OCI-LY7 (cell line): ENCODE data around the gene MED20. TPM values are rescaled to one million over a fixed set of nuclear protein-coding genes. Genes with fewer than 3 reads are reported as not detected.
A peak's percentile ranks its signal among the peaks of the same experiment; 100 is the strongest.

Experiments used
- BruUV-seq: library from RNA; stranded (reverse); fragments of 400-500 nt; replicated peaks from 2 replicates; lab custom pipeline; 2021; lab: Mats Ljungman, UMichigan
- CTCF ChIA-PET: fragments of 300-600 bp; sonication (Branson Sonifier 250); formaldehyde crosslinking; loops from one replicate; lab custom pipeline; 2022; ENCODE audit warnings: antibody characterized with exemption; ENCODE audit not compliant: unreplicated experiment; lab: Charles Lee
- POLR2A ChIA-PET: fragments of 300-600 bp; sonication (Branson Sonifier 250); formaldehyde crosslinking; loops from one replicate; lab custom pipeline; 2022; ENCODE audit warnings: antibody characterized with exemption; lab: Charles Lee
- DNase-seq: peaks from one replicate; pipeline ENCODE4 v3.0.0-alpha.2; 2015; ENCODE audit warnings: low spot score
- H2AFZ ChIP-seq: fragments of 200-600 bp; sonication (generic), shearing (Covaris generic); 2 replicates; pipeline ENCODE4 v1.6.1; 2014; ENCODE audit warnings: mild to moderate bottlenecking, antibody characterized with exemption, low read length, moderate library complexity
- H3K27ac ChIP-seq: fragments of 200-600 bp; sonication (generic); 2 replicates; pipeline ENCODE4 v1.5.1; 2014; ENCODE audit warnings: mixed run types, low read depth, mild to moderate bottlenecking, moderate library complexity, low read length, inconsistent platforms; ENCODE audit not compliant: poor library complexity, severe bottlenecking
- H3K36me3 ChIP-seq: fragments of 200-600 bp; sonication (generic); 2 replicates; pipeline ENCODE4 v1.6.1; 2014; ENCODE audit warnings: mild to moderate bottlenecking, antibody characterized with exemption, low read length, moderate library complexity, mixed read lengths; ENCODE audit not compliant: insufficient read depth
- H3K4me1 ChIP-seq: fragments of 200-600 bp; sonication (generic); 2 replicates; pipeline ENCODE4 v1.5.1; 2014; ENCODE audit warnings: mild to moderate bottlenecking, low read length; ENCODE audit not compliant: insufficient read depth, poor library complexity, severe bottlenecking
- H3K4me2 ChIP-seq: fragments of 200-600 bp; sonication (generic); 2 replicates; pipeline ENCODE4 v1.6.1; 2014; ENCODE audit warnings: mild to moderate bottlenecking, low read length
- H3K4me3 ChIP-seq: fragments of 200-600 bp; sonication (generic); 2 replicates; pipeline ENCODE4 v1.5.1; 2014; ENCODE audit warnings: mild to moderate bottlenecking, low read depth, low read length; ENCODE audit not compliant: poor library complexity, severe bottlenecking
- H3K79me2 ChIP-seq: fragments of 200-600 bp; sonication (generic); 2 replicates; pipeline ENCODE4 v1.6.1; 2016; ENCODE audit warnings: low read depth, mild to moderate bottlenecking, low read length, moderate library complexity, mixed read lengths; ENCODE audit not compliant: insufficient read depth
- H3K9me2 ChIP-seq: fragments of 200-600 bp; sonication (generic); 2 replicates; pipeline ENCODE4 v1.6.1; 2016; ENCODE audit warnings: mild to moderate bottlenecking, low read length, mixed read lengths; ENCODE audit not compliant: insufficient read depth
- H3K9me3 ChIP-seq: fragments of 200-600 bp; sonication (generic); 2 replicates; pipeline ENCODE4 v1.6.1; 2014; ENCODE audit warnings: mild to moderate bottlenecking, mixed run types, low read length, mixed read lengths
- H4K20me1 ChIP-seq: fragments of 200-600 bp; sonication (generic); 2 replicates; pipeline ENCODE4 v1.6.1; 2014; ENCODE audit warnings: mild to moderate bottlenecking, antibody characterized with exemption, low read length, moderate library complexity, mixed read lengths; ENCODE audit not compliant: insufficient read depth
- EZH2phosphoT487 ChIP-seq: fragments of 200-600 bp; sonication (generic); IDR thresholded peaks from 2 replicates; pipeline ENCODE4 v1.6.1; 2018; ENCODE audit warnings: low read depth, borderline replicate concordance, mild to moderate bottlenecking, mixed run types, antibody characterized with exemption, low read length, moderate library complexity, mixed read lengths
- intact Hi-C: fragments of 100-400 bp; cut with micrococcal nuclease; formaldehyde crosslinking; loops from one replicate; pipeline ENCODE4 v1.10.0; 2022; ENCODE audit not compliant: unreplicated experiment
- total RNA-seq, 2 experiments: library from RNA; depleted of rRNA in 1 of 2; stranded (reverse); fragments of >200 nt in 1 of 2; shearing (Covaris generic) in 1 of 2; gene quantifications; 2 replicates each; pipeline ENCODE4 v1.2.3, GENCODE V29; 2014 to 2022
- TF ChIP-seq, protein P1 (sequence below): fragments of 200-600 bp; sonication (generic); conservative IDR thresholded peaks from 2 replicates; pipeline ENCODE4 v1.5.1; 2014; ENCODE audit warnings: mild to moderate bottlenecking, antibody characterized with exemption, low read length, moderate library complexity, mixed read lengths

Gene MED20
- total RNA-seq, 2 experiments from 2014 or later, result 30.7 to 35.2 TPM

DNA sequence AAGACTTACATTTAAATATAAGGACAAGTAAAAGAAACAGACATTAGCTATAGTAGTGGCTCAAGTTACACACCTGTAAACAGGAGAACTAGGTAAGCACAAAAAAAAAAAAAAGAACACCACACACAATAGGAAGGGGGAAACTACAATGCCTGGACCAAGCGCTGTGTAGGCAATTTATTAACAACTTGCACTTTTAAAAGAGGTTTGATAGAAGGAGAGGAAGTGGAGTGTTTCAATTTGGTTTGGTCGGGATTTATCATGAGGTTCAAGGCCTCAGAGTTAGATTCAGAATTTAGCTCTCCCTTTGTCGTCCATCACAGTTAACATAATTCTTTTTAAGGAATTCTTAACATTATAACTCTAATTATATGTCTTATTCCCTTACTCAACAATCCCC lies 24.7 kb downstream of the MED20 start:
- H3K36me3 ChIP-seq, result peaks cover 16% of the 10 kb centered on the region
- H3K79me2 ChIP-seq, result peaks cover 17% of the 10 kb centered on the region; the same call in 1 of the 2 replicates
- H3K4me1 ChIP-seq, result peaks cover 29% of the 10 kb centered on the region
- H3K4me2 ChIP-seq, result peak overlapping the region; percentile 92
- TF ChIP-seq, protein P1, sequence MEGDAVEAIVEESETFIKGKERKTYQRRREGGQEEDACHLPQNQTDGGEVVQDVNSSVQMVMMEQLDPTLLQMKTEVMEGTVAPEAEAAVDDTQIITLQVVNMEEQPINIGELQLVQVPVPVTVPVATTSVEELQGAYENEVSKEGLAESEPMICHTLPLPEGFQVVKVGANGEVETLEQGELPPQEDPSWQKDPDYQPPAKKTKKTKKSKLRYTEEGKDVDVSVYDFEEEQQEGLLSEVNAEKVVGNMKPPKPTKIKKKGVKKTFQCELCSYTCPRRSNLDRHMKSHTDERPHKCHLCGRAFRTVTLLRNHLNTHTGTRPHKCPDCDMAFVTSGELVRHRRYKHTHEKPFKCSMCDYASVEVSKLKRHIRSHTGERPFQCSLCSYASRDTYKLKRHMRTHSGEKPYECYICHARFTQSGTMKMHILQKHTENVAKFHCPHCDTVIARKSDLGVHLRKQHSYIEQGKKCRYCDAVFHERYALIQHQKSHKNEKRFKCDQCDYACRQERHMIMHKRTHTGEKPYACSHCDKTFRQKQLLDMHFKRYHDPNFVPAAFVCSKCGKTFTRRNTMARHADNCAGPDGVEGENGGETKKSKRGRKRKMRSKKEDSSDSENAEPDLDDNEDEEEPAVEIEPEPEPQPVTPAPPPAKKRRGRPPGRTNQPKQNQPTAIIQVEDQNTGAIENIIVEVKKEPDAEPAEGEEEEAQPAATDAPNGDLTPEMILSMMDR, result no peak
- TF ChIP-seq EZH2phosphoT487, result no peak
- H2AFZ ChIP-seq, result peak overlapping the region; percentile 86; the same call in 1 of the 2 replicates
- ChIA-PET POLR2A (interaction anchor here (0.6 to 2.2 kb wide), 11 partner anchors 9 to 873 kb away, joined by 3 to 15 read pairs (median 4); partner anchors contain the start of genes BYSL and MED20), CTCF (interaction anchor here (0.7 to 0.9 kb wide), 2 partner anchors 25 to 145 kb away, joined by 3 to 6 read pairs; partner anchors contain the start of genes BYSL and MED20)
- peak overlapping the region; percentile 88 for H3K4me3 ChIP-seq
- H3K9me3 ChIP-seq, result no peaks in the 10 kb centered on the region
- intact Hi-C loops, result no loop called here
- no peaks in the 10 kb centered on the region for H4K20me1 ChIP-seq
- no peak for DNase-seq
- TSS peak; percentile 95 for BruUV-seq
- H3K9me2 ChIP-seq, result no peaks in the 10 kb centered on the region
- H3K27ac ChIP-seq, result peak overlapping the region; percentile 83

DNA sequence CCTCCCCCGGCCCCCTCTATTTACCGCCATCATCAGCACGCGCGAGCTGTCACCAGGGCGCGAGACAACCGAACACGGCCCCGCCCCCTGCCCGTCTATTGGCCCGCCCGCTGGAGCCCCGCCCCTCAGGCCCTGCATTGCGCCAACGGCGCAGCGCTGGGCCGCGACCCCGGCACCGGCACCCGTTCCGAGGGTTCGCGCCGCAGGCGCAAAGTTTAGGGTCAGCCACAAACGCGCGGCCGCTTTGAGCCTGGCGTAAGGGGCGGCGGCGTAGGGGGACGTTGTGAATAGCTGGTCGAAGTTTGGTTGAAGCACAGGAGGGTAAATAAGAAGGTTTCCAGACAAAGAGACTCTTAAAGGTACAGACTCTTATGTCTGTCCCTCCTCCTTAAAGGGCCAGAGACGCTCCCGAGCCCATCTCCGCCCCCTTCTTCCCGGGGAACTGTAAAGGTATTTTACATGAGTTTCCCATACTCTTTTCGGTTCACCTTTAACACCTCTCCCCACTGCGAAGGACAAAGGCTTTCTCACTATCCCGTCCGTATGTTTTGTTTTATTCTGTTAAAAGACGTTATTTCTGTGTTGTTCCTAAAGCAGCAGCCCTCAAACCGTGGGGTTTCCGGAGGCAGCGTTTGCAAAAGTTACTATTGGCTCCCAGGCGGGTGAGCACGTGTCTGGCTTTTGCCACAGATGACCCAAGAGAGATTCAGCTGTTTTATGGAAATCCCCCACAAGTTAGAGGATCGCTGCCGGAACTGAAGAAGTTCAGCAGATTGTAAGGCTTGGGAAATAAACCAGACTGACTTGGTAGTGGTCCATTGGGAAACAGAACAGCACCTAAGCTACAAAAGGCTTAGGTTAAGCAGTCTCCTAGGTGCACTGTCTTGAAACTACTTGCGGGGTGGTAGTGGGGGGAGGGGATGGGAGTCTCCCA lies 25.4 kb downstream of the MED20 start, which contains the start of gene USP49:
USP49 (minus strand) TSS at position 76 of the 934 bp plus-strand sequence. CDS start 88,392 bp downstream, outside the sequence.
- Histone ChIP-seq H3K79me2 (peaks cover 23% of the 10 kb centered on the region; the same call in 1 of the 2 replicates), H3K4me3 (peak within 1 kb of the TSS; percentile 88), H2AFZ (peak within 1 kb of the TSS; percentile 86), H3K9me3 (no peaks in the 10 kb centered on the region), H3K4me1 (peaks cover 29% of the 10 kb centered on the region), H4K20me1 (no peaks in the 10 kb centered on the region), H3K36me3 (peaks cover 13% of the 10 kb centered on the region), H3K9me2 (no peaks in the 10 kb centered on the region), H3K4me2 (peak within 1 kb of the TSS; percentile 92), H3K27ac (peak within 1 kb of the TSS; percentile 83)
- BruUV-seq, result no TSS peak
- POLR2A ChIA-PET, result interaction anchor here (0.6 to 2.2 kb wide), 14 partner anchors 10 to 668 kb away, joined by 3 to 15 read pairs (median 4); partner anchors contain the start of genes BYSL and MED20
- intact Hi-C loops, result loop anchor here (1.0 kb wide), 1 partner anchor 108 kb away; the partner anchor contains the start of gene TOMM6
- CTCF ChIA-PET, result interaction anchor here (0.5 to 1.2 kb wide), 9 partner anchors 25 to 1183 kb away, joined by 3 to 11 read pairs (median 3); partner anchors contain the start of genes BYSL and MED20
- no peak for TF ChIP-seq EZH2phosphoT487
- TF ChIP-seq, protein P1, result no peak
- DNase-seq, result peak; percentile 92
